ENCODE data around the gene ZNF750. TPM values are rescaled to one million over a fixed set of nuclear protein-coding genes. Genes with fewer than 3 reads are reported as not detected.
A peak's percentile ranks its signal among the peaks of the same experiment; 100 is the strongest.

ZNF750 gene
- total RNA-seq, 2 donors from 2014 or later, result not detected

DNA sequence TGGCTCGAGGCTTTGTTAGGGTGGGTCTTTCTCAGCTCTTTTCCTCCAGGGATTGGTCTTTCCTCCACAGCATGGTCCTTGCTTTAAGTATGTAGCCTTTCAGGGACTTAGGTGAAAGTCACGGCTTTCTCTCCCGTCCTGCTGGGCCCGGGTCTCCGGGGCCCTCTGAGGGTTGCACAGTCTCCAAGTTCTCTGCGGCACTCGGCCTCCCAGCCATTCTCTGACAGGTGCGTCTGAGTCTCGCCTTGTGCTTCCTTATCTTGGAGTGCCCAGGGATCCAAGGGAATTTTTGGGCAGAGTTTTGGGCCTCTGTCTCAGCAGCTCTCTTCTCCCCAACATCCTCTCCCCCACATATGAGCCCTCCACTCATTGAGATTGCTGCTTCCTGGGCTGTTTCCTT is 36.6 kb downstream of the ZNF750 start:
- DNase-seq (ENCODE audit: low spot score) (no peak), ATAC-seq (no peak)
- Mint-ChIP-seq H3K4me1 (ENCODE audit: low read depth in 2 of 2) (peaks cover 10 to 11% of the 10 kb centered on the region in 2 donors), H3K4me3 (no peak overlapping the region), H3K27ac (no peak overlapping the region), H3K27me3 (no peaks in the 10 kb centered on the region), H3K9me3 (peaks cover 4% of the 10 kb centered on the region), H3K36me3 (peaks cover 6% of the 10 kb centered on the region)

DNA sequence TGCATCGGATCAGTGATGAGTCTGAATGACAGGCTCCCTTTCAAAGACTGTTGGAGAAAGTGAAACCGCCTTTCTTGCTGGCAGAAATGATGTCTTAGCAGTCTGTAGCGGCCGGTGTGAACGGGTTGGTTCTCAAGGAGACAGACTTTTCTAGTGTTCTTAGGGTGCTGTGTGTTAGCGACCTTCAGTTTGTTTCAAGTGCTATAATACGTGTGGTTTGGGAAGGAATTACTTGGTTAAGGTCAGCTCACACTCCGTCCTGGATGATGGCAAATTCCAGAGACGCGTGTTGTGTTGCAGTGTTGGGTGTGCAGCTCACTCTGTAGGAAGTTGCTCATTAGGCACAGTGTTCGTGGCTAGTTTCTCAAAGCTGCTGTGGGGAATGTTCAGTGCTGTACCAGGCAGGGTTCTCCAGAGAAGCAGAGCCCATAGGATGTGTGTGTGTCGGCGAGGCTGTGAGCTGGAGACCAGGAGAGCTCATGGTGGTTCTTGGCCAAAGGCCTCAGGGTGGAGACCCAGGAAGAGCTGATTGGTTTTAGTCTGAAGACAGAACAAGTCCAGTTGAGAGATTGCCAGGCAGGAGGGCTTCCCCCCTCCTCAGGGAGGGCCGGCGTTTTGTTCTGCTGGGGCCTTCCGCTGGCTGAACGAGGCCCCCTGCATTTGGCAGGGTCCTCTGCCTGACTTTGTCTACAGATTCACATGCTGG is 37.6 kb downstream of the ZNF750 start:
- Mint-ChIP-seq H3K9me3 (peaks cover 4% of the 10 kb centered on the region), H3K27me3 (no peaks in the 10 kb centered on the region), H3K36me3 (peaks cover 6% of the 10 kb centered on the region), H3K4me1 (ENCODE audit: low read depth in 2 of 2) (peaks cover 10 to 11% of the 10 kb centered on the region in 2 donors), H3K4me3 (no peak overlapping the region), H3K27ac (no peak overlapping the region)
- ATAC-seq (no peak), DNase-seq (ENCODE audit: low spot score) (no peak)

DNA sequence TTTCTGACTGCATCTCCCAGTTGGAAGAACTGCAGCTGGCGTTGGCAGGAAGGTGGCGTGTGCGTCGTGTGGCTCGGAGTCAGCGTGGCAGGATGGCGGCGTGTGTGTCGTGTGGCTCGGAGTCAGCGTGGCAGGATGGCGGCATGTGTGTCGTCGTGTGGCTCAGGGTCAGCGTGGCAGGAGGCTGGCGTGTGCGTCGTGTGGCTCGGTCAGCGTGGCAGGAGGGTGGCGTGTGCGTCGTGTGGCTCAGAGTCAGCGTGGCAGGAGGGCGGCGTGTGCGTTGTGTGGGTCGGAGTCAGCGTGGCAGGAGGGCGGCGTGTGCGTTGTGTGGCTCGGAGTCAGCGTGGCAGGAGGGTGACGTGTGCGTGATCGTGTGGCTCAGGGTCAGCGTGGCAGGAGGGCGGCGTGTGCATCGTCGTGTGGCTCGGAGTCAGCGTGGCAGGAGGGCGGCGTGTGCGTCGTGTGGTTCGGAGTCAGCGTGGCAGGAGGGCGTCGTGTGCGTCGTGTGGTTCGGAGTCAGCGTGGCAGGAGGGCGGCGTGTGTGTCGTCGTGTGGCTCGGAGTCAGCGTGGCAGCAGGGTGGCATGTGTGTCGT is 38.3 kb downstream of the ZNF750 start:
- ATAC-seq, result no peak
- H3K4me1 Mint-ChIP-seq (ENCODE audit: low read depth in 2 of 2), result peaks cover 10 to 11% of the 10 kb centered on the region in 2 donors
- no peak overlapping the region for H3K4me3 Mint-ChIP-seq
- H3K27me3 Mint-ChIP-seq, result no peaks in the 10 kb centered on the region
- H3K9me3 Mint-ChIP-seq, result peaks cover 4% of the 10 kb centered on the region
- no peak for DNase-seq (ENCODE audit: low spot score)
- peak overlapping the region in 1 of 2 donors; percentile 36 for H3K27ac Mint-ChIP-seq
- H3K36me3 Mint-ChIP-seq, result peaks cover 6% of the 10 kb centered on the region

DNA sequence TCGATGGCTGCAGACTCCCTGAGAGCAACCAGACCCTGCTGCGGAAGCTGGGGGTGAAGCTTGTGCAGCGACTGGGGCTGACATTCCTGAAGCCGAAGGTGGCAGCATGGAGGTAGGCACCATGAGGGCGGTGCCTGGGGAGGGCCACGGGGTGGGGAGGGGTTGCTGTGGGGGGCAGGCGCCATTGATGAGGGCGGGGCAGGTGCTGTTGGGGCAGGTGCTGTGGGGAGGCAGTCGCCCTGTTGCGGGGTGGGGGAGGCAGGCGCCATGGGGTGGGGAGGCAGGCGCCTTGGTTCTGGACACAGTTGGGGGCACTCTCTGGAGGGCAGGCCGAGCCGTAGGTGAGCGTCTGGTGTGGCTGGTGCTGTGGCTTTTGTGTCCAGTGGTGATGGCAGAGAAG is 38.9 kb downstream of the ZNF750 start:
- Mint-ChIP-seq H3K4me3 (no peak overlapping the region), H3K36me3 (peaks cover 6% of the 10 kb centered on the region), H3K4me1 (ENCODE audit: low read depth in 2 of 2) (peaks cover 10 to 11% of the 10 kb centered on the region in 2 donors)

DNA sequence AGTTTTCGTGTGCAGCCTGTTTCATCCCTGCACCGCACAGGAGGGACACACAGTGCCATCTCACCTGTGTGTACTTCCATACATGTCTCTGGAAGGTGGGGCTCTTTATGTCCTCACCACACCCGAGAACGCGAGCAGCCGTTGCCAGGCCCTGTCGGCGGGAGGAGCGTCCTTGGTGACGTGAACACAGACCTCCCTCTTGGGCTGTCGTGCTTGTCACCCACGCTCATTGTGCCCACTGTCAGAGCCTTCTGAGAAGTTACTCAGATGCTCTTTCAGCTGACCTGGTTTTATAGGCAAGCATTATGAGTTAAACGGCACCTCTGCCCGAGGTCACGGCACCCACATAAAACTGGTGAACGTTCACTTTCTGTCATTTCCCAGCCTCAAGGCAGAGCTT is 40.2 kb downstream of the ZNF750 start:
- no peaks in the 10 kb centered on the region for H3K27me3 Mint-ChIP-seq
- H3K27ac Mint-ChIP-seq, result no peak overlapping the region
- H3K9me3 Mint-ChIP-seq, result peaks cover 4% of the 10 kb centered on the region
- ATAC-seq, result no peak
- H3K36me3 Mint-ChIP-seq, result peaks cover 6% of the 10 kb centered on the region
- no peak for DNase-seq (ENCODE audit: low spot score)
- no peak overlapping the region for H3K4me3 Mint-ChIP-seq
- peaks cover 10 to 11% of the 10 kb centered on the region in 2 donors for H3K4me1 Mint-ChIP-seq (ENCODE audit: low read depth in 2 of 2)

More for the DNA sequence above, 38.9 kb downstream of the ZNF750 start:
- Mint-ChIP-seq H3K9me3 (peaks cover 4% of the 10 kb centered on the region), H3K27ac (peak overlapping the region in 1 of 2 donors; percentile 36), H3K27me3 (no peaks in the 10 kb centered on the region)
- no peak for DNase-seq (ENCODE audit: low spot score)
- ATAC-seq, result no peak

DNA sequence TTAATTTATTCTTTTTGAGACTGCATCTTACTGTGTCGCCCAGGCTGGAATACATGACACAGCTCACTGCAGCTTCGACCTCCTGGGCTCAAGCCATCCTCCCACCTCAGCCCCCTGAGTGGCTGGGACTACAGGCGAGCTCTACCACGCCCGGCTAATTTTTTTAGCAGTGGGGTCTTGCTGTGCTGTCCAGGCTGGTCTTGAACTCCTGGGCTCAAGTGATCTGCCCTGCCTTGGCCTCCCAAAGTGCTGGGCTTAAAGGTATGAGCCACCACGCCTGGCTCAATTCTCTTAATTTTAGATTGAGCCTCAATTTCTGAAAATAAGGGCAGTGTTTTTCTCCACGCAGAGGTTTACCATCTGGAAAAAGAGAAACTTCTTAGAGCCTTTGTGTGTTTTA is 41.1 kb downstream of the ZNF750 start:
- no peak for ATAC-seq
- peaks cover 10 to 11% of the 10 kb centered on the region in 2 donors for H3K4me1 Mint-ChIP-seq (ENCODE audit: low read depth in 2 of 2)
- no peak overlapping the region for H3K27ac Mint-ChIP-seq
- peaks cover 6% of the 10 kb centered on the region for H3K36me3 Mint-ChIP-seq
- no peak for DNase-seq (ENCODE audit: low spot score)
- no peak overlapping the region for H3K4me3 Mint-ChIP-seq
- peaks cover 4% of the 10 kb centered on the region for H3K9me3 Mint-ChIP-seq
- H3K27me3 Mint-ChIP-seq, result no peaks in the 10 kb centered on the region

DNA sequence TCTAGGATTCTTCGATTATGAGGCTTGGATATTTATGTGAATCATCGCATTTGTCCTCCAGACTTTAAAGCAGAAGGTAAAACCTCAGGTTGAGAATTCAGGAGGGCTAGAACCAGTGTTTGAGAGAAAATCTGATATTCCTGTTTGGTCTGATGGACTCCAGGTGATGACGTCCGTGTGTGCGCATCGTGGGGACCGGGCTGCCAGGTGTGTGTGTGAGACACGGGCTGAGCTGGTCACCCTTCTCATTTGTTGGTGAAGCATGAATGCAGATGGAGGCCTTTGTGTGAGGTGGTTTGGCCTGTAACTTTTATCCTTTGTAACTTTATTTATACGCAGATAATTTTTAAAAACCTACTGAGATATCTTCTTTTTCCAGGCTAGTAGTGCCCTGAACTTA is 42.8 kb downstream of the ZNF750 start:
- H3K27ac Mint-ChIP-seq, result no peak overlapping the region
- ATAC-seq, result no peak
- DNase-seq (ENCODE audit: low spot score), result no peak
- H3K4me3 Mint-ChIP-seq, result no peak overlapping the region
- peaks cover 8 to 9% of the 10 kb centered on the region in 2 donors for H3K4me1 Mint-ChIP-seq (ENCODE audit: low read depth in 2 of 2)
- H3K27me3 Mint-ChIP-seq, result no peaks in the 10 kb centered on the region
- peaks cover 4% of the 10 kb centered on the region for H3K9me3 Mint-ChIP-seq
- peaks cover 6% of the 10 kb centered on the region for H3K36me3 Mint-ChIP-seq

DNA sequence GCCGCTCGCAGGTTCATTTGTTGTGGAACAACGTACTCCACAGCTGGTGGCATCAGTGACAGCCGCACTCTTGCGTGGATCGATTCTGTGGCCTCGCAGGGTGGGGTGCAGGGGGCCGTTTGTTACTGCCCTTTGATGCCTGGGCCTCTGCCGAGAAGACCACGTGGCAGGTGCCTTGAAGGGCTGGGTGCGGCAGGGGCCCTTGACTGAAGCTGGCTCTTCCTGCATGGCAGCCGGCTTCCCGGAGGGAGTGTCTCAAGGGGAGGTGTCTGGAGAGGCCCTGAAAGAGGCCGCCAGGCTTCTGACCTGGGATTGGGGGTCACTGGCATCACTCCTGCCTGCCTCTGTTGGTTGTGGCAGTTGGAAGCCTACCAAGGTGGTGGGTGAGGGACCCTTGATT is 44.2 kb downstream of the ZNF750 start:
- Mint-ChIP-seq H3K27ac (no peak overlapping the region), H3K9me3 (no peaks in the 10 kb centered on the region), H3K4me1 (ENCODE audit: low read depth in 2 of 2) (peaks cover 0 to 6% of the 10 kb centered on the region in 2 donors), H3K36me3 (no peaks in the 10 kb centered on the region), H3K27me3 (no peaks in the 10 kb centered on the region), H3K4me3 (no peak overlapping the region)
- ATAC-seq (no peak), DNase-seq (ENCODE audit: low spot score) (no peak)

DNA sequence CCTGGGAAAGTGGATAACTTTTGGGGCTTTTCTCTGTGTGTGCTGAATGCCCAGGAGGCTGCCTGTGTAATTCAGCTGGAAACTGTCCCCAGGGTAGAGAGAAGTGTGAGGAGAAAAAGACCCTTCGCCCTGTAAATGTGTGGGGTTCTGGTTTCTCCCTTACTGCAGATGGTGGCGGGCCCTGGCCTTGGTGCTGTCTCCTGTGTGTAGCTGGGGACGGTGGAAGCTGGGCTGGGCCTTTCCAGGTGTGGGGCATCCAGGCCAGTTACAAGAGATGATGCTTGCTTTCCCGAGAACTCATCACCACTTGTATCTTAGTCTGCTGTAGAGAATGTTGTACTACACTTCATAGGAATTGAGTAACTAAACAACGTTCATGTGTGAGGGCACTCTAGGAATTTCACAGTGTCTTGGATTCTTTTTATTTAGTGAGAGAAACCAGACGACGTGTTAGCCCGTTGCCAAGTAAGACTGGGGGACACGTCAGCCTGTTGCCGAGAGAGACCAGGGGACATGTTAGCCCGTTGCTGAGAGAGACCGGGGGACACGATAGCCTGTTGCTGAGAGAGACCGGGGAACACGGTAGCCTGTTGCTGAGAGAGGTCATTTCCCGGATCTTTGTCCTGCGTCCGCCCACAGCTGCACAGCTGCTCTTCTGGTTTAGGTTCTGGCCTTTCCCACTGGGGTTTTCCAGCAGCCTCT is 44.9 kb downstream of the ZNF750 start:
- Mint-ChIP-seq H3K4me1 (ENCODE audit: low read depth in 2 of 2) (peaks cover 0 to 6% of the 10 kb centered on the region in 2 donors), H3K9me3 (no peaks in the 10 kb centered on the region), H3K27me3 (no peaks in the 10 kb centered on the region), H3K36me3 (no peaks in the 10 kb centered on the region), H3K27ac (no peak overlapping the region), H3K4me3 (no peak overlapping the region)
- ATAC-seq (no peak), DNase-seq (ENCODE audit: low spot score) (no peak)

DNA sequence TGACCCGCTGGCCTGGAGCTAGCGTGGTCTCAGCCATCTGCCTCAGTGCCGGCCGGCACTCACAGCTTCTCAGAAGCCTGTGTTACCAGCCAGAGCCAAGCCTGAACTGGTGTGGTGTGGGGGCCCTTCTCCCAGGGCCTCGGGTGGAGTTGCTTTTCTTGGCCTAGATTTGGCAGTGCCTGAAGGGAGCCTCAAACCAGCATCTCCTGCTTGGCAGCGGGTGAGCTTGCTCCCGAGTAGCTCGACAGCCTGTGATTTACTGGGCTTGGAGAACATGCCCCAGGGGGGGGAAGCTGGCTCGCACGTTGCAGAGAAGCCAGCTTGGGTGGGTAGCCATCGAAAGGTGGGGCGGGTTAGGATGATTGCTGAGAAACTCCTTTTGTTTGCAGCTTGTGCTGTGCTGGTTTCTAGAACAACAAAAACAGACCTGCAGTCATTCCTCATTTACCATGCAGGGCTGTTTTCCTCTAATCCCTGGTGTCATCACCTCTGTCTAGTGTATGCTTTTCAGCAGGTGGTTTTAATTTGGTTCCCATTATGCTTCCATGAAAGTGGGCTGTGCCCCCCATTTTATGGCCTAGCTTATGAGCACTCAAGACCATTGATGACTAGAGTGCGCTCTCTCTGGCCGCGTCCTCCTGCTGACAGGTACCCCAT is 45.7 kb downstream of the ZNF750 start:
- Mint-ChIP-seq H3K4me3 (no peak overlapping the region), H3K27me3 (no peaks in the 10 kb centered on the region), H3K4me1 (ENCODE audit: low read depth in 2 of 2) (peaks cover 0 to 6% of the 10 kb centered on the region in 2 donors), H3K9me3 (no peaks in the 10 kb centered on the region), H3K36me3 (no peaks in the 10 kb centered on the region), H3K27ac (no peak overlapping the region)
- ATAC-seq (no peak), DNase-seq (ENCODE audit: low spot score) (no peak)

DNA sequence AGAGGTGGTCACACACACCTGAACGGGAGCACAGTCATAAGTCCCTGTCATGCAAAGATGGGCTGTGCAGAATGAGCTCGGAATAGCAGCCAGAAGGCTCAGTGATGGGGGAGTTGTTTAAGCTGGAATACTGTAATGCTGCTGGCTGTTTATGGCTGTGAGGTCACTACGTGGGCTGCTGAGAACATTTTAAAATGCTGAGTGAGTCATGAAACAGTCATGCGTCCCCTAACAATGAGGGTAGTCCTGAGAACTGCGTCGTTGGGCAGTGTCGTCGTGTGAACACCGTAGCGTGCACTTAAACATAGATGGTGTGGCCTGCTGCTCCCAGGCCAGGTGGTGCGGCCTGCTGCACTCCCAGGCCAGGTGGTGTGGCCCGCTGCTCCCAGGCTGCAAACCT is 48.3 kb downstream of the ZNF750 start:
- ATAC-seq, result no peak
- H3K27me3 Mint-ChIP-seq, result no peaks in the 10 kb centered on the region
- peaks cover 0 to 10% of the 10 kb centered on the region in 2 donors for H3K4me1 Mint-ChIP-seq (ENCODE audit: low read depth in 2 of 2)
- H3K27ac Mint-ChIP-seq, result no peak overlapping the region
- H3K9me3 Mint-ChIP-seq, result no peaks in the 10 kb centered on the region
- H3K36me3 Mint-ChIP-seq, result no peaks in the 10 kb centered on the region
- no peak for DNase-seq (ENCODE audit: low spot score)
- no peak overlapping the region for H3K4me3 Mint-ChIP-seq

DNA sequence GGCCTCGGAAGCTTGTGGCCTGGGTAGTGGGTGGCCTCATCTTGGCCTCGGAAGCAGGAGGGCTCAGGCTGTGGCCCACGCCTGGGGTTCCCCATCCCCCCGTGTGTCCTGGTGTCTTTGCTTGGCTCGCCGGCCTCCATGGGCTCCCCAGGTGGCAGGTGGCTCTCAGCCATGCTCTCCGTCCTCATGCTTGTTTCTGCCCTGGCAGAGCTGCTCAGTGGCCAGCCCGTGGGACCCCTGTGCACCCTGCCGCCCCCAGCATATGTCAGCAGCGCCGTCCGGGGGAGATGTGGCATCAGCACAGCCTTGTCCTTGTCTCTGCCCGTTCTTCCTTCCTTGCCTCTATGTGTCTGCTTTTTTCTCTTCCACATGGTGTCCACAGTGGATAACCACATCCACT is 49.4 kb downstream of the ZNF750 start:
- Mint-ChIP-seq H3K27me3 (no peaks in the 10 kb centered on the region), H3K36me3 (no peaks in the 10 kb centered on the region), H3K9me3 (no peaks in the 10 kb centered on the region), H3K4me3 (no peak overlapping the region), H3K27ac (no peak overlapping the region), H3K4me1 (ENCODE audit: low read depth in 2 of 2) (peaks cover 0 to 10% of the 10 kb centered on the region in 2 donors)
- no peak for DNase-seq (ENCODE audit: low spot score)
- no peak for ATAC-seq

DNA sequence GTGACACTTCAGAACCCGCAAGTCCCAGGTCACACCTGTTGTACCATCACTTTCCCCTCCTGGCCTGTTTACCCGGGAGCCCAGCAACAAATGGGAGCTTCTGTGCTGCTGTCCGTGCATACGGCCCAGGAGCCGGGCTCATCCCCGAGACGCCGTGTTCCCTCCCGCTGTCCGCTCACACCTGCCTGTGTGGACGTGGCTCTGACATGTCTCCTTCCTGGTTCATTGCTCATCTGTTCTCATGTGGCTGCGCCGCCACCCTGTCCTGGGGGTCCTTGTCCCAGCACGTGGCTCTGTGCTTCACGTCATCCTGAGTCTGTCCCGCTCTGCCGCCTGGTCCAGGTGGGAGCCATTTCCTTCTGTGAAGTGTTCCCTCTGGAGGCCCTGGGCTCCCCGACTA is 50.0 kb downstream of the ZNF750 start:
- Mint-ChIP-seq H3K4me3 (no peak overlapping the region), H3K27me3 (no peaks in the 10 kb centered on the region), H3K9me3 (no peaks in the 10 kb centered on the region), H3K27ac (no peak overlapping the region), H3K4me1 (ENCODE audit: low read depth in 2 of 2) (peaks cover 0 to 10% of the 10 kb centered on the region in 2 donors), H3K36me3 (no peaks in the 10 kb centered on the region)
- DNase-seq (ENCODE audit: low spot score) (no peak), ATAC-seq (no peak)
